GM18508 (cell line): ENCODE data around the gene PHF3.
"Not testable (repeated sequence)": the region's sequence is repeated elsewhere in the genome, so short reads cannot be mapped to it uniquely, and the experiment has no call there.

Experiments
- ATAC-seq: cut with Tn5 transposase; IDR thresholded peaks from one replicate; pipeline ENCODE4 v1.9.1; 2021; ENCODE audit warnings: moderate number of reproducible peaks; ENCODE audit not compliant: insufficient read depth, unreplicated experiment

The PHF3 gene

DNA sequence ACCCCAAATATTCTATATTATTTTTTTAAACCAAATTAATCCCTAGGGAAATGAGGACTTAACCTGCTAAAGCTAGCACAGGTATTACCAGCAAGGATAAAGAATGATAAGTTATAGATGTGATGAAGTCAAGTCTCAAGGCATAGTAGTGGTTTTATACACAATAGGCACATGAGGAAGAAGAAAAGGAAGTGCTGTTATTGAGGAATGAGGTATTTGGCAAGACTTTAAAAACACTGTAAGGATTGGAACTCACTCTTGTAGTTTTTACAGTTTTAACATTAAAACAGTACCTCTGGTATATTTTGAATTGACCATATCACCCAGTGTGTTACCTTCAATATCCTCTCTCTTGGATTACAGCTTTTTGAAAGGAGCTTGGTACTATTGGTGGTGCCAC, 54.6 kb downstream of the PHF3 start:
- ATAC-seq = no peak

DNA sequence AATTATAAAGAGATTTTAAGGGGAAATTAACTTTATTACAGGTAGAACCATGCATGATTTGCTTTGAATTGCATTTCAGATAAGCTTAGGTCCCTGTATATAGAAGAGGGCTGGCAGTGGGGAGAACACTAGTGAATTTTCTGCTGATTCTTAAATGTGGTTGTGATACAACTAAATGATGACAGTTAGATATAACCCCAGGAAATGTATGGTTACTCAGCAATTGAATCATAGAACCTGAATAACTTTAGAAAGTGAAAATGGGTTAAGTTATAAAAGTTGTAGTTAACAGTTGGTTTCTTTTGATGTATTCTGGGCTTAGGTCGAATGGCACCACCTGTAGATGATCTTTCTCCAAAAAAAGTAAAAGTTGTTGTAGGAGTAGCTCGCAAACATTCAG, 70.1 kb downstream of the PHF3 start:
- ATAC-seq = no peak

DNA sequence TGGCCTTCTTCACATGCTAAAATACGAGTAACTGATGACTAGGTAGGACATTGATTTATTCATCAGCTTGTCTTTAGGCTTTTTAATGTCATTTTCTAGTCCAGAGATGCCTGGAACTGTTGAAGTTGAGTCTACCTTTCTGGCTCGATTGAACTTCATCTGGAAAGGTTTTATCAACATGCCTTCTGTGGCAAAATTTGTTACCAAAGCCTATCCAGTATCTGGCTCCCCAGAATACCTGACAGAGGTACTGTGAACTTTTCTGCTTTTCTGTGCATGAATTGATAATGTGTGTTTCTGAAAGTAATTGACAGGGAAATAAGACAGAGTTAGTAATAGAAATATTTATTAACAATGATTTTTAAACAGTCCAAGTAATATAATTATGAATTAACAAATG, 71.0 kb downstream of the PHF3 start:
- no peak for ATAC-seq

DNA sequence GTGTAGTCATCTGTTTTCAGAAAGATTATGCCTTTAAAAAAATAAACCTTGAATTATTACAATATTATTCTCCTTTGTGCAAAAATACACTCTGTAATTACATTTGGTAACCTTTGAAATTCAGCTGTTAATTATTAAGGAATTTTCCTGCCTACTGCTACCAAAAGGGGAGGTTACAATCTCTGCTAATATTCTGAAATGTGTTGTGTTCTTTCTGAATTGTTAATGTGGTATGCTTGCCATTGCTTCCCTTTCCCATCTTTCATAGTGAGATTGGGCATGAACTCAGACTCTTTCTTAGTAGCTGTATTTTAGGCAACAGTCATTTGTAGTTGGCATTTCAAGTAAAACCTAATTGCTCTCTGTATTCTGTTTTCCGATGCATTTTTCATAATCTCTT, 73.0 kb downstream of the PHF3 start:
- no peak for ATAC-seq

DNA sequence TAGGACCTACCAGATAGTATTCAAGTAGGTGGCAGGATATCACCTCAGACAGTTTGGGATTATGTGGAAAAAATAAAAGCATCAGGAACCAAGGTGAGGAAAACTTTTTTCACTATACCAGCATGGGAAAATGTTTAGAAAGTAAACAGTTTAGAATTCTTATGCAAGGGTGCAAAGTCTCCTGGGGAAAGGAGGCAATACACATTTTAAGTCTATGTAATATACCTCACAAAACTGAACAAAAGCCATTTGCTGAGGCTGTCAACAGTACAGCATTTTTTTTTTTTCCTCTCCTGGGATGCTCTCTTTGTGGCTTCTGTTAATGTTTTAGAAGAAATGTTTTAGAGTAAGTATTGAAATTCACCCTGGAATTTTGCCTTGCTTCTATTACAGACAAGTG, 73.5 kb downstream of the PHF3 start:
- ATAC-seq = no peak

- no peak for ATAC-seq
These were observed 77.7 kb downstream of the PHF3 start for GRCh38 chr6:63713332-63713731.

GRCh38 chr6:63714091-63714490, 78.5 kb downstream of the PHF3 start:
- no peak for ATAC-seq

DNA sequence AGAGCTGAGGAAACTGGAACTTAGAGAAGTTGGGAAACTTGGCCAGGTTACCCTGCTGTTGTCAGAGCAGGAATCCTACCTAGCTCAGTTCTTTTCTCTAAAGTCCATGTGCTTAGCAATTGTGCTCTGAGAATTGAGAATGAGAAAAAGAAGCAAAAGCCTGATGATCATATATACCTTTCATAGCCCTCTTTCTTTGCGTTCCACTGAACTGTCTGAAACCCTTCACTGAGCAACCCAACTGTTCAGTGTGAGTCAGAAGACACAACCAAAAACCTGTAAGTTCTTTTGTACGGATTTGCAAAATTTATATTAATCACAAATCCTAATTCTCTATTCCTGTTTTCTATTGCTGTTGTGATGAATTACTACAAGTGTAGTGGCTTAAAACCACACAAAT, 80.6 kb downstream of the PHF3 start:
- no peak for ATAC-seq

GRCh38 chr6:63721181-63721580, 85.6 kb downstream of the PHF3 start:
- no peak for ATAC-seq

DNA sequence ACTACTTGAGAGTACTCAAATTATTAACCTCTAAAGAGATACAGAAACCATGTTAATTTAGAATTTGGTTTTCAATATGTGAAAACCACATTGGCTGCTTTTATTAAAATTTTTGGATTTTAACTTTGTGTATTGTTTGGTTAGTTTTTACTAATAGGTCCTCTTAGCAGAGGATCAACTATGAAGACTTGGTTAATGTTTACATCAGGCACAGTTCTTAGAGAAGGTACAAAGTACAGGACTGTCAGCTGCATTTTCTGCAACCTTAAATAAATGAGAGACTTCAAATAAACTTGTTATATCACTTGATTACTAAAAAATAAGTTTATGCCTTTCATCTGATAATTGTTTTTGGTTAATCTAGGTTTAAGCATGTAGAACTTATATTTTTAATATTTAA, 89.1 kb downstream of the PHF3 start:
- ATAC-seq = no peak

DNA sequence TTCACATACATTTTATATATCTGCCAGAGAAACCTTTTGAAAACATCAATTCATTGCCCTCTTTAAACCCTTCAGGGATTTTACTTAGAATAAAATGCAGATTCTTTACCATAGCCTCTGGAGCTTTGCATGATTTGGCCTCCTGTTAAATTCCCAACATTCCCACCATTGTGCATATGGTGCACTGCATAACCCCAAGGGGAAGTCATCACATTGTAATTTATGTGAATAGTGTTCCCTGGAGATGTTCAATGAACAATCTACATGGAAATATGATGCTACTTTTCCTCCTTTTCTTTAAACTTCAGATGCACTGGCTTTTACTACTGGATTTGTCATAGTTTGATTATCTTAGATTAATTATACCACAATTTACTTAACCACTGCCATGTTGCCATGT, 94.7 kb downstream of the PHF3 start:
- no peak for ATAC-seq

DNA sequence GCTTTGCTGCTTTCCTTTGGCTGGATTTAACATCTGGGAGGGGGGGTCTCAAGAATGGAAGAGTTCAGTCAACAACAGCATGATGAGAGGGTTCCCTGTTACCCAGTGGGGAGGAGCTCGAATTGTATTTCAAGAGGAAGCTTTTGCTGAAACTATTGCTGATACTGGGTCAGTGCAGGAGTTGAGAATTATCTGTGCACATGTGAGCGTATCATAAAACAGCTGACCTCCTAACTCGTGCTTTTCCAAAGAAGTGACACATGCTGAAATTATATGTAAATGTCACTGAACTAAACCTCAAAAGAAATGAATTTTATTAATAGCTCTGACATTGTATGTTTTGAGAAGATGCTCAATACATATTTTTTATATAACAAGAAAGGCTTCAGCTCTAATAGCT, 96.3 kb downstream of the PHF3 start:
- ATAC-seq = no peak

- no peak for ATAC-seq
These were observed 96.7 kb downstream of the PHF3 start for GRCh38 chr6:63732336-63732735.

DNA sequence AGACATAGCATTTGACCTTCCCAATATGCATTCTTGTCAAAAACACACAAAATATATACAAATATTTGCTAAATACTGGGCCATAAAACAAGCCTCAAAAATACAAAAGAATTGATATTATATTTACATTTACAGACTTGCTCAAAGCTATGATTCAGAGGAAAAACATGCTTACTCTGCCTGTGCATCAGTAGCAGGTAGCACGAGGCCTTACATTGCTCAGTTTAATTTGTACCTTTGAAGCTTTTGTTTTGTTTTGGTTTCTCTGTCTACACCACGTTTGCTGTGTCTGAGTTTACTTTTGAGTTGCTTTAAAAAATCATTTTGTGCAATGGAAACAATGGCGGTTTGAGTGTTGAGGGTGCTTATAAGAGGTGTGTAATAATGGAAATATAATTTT, 99.3 kb downstream of the PHF3 start:
- no peak for ATAC-seq

DNA sequence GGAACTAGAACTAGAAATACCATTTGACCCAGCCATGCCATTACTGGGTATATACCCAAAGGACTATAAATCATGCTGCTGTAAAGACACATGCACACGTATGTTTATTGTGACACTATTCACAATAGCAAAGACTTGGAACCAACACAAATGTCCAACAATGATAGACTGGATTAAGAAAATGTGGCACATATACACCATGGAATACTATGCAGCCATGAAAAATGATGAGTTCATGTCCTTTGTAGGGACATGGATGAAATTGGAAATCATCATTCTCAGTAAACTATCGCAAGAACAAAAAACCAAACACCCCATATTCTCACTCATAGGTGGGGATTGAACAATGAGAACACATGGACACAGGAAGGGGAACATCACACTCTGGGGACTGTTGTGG, 102.6 kb downstream of the PHF3 start:
- not testable (repeated sequence) for ATAC-seq

DNA sequence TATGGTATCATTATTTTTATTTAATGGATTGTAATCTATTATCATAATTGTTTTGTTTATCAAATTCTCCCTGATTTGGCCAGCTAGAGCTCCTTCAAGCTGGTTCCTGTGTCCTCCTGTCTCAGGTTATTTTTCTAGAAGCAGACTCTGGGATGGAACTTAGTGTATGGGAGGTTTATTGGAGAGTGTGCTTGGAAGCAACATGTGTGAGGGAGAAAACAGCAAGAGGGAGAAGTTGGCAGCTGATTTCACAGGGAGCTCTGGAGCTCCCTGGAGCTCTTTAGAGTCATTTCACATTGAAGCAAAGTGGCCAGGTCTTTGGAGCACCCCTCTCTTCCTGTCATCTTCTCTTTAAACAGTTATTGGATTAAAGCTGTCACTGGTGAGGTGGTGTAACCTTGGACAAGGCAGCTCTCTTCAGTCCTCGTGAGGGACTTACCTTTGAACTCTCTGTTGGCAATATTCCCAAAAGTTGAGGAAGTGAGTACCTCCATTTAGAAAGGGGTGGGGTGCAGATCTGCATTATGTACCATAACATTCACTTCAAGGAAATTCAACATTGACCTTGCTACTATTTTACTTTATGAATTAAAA, 103.6 kb downstream of the PHF3 start:
- no peak for ATAC-seq

DNA sequence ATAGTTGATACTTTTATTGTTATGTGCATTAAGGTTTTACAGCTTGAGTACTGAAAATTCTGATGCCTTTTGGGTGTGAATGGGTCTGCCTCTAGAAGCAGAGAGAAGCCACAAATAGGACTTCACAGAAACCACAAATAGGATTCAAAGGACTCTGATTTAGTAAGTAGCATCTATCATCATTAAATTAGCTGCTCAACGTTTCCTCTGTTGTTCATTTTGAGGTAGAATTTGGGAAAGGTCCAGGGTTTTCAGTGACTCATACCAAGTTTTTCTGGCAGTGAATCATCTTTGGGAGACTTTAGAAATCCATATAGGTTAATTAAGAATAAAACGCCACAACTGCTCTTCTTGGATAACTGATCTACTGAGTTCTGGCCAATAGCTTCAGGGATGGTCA, 105.1 kb downstream of the PHF3 start:
- ATAC-seq = no peak

GRCh38 chr6:63742060-63742459, 106.5 kb downstream of the PHF3 start:
- no peak for ATAC-seq

- no peak for ATAC-seq
These were observed 108.1 kb downstream of the PHF3 start for GRCh38 chr6:63743691-63744090.

- no peak for ATAC-seq
These were observed 109.2 kb downstream of the PHF3 start for GRCh38 chr6:63744810-63745209.

- no peak for ATAC-seq
These were observed 110.2 kb downstream of the PHF3 start for GRCh38 chr6:63745784-63746183.

- no peak for ATAC-seq
These were observed 114.8 kb downstream of the PHF3 start for GRCh38 chr6:63750400-63750799.

DNA sequence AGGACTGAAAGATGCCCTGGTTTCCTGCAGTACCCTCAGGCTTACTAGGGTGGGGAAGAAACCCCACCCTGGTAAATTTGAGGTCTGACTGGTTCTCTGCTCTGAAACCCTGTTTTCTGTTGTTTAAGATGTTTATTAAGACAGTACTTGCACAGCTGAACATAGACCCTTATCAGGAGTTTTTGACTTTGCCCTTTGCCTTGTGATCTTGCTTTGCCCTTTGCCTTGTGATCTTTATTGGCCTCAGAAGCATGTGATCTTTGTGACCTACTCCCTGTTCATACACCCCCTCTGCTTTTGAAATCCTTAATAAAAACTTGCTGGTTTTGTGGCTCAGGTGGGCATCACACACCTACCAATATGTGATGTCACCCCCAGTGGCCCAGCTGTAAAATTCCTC, 121.7 kb downstream of the PHF3 start:
- not testable (repeated sequence) for ATAC-seq
